Activated CD8-positive, alpha-beta T cell treated with anti-CD3 and anti-CD28 coated beads for 36 hours (primary cell): ENCODE measurements around the gene TTC28. TPM values are rescaled to one million over a fixed set of nuclear protein-coding genes. Genes with fewer than 3 reads are reported as not detected.

Experiments
- ATAC-seq: fragments of 200-7000 bp; cut with Tn5 transposase; one replicate; pipeline ENCODE4 v1.10.0; 2021; ENCODE audit warnings: mild to moderate bottlenecking, moderate library complexity
- CTCF ChIA-PET: fragments of 350-600 bp; sonication (Branson Sonifier 250); formaldehyde crosslinking; loops from one replicate; lab custom pipeline; 2021; ENCODE audit warnings: antibody characterized with exemption; lab: Charles Lee
- POLR2A ChIA-PET: fragments of 350-600 bp; sonication (Branson Sonifier 250); formaldehyde crosslinking; loops from one replicate; lab custom pipeline; 2021; ENCODE audit warnings: antibody characterized with exemption; lab: Charles Lee
- DNase-seq: peaks from one replicate; pipeline ENCODE4 v3.0.0-alpha.2; 2020
- H3K27ac Mint-ChIP-seq: one replicate; pipeline ENCODE4 v1.8.0; 2021; ENCODE audit warnings: mild to moderate bottlenecking, mixed read lengths
- H3K27me3 Mint-ChIP-seq: one replicate; pipeline ENCODE4 v1.8.0; 2021; ENCODE audit warnings: mixed read lengths
- H3K36me3 Mint-ChIP-seq: one replicate; pipeline ENCODE4 v1.8.0; 2021; ENCODE audit warnings: low read depth, mixed read lengths
- H3K4me1 Mint-ChIP-seq: one replicate; pipeline ENCODE4 v1.8.0; 2021; ENCODE audit warnings: low read depth, mixed read lengths
- H3K4me3 Mint-ChIP-seq: one replicate; pipeline ENCODE4 v1.8.0; 2021; ENCODE audit warnings: mild to moderate bottlenecking, moderate library complexity, mixed read lengths
- H3K9me3 Mint-ChIP-seq: one replicate; pipeline ENCODE4 v1.8.0; 2021; ENCODE audit warnings: mixed read lengths
- intact Hi-C: fragments of 100-400 bp; cut with micrococcal nuclease; formaldehyde crosslinking; loops from one replicate; pipeline ENCODE4 v1.10.0; 2022
- microRNA-seq: library from miRNA; unstranded; fragments of <30 nt; microRNA quantifications from one replicate; pipeline ENCODE4 v1.2.0, GENCODE V29; 2022; ENCODE audit warnings: borderline microRNAs expressed, borderline replicate concordance
- total RNA-seq, 2 experiments: library from RNA; stranded (reverse); gene quantifications; one replicate each; pipeline ENCODE4 v1.2.3, GENCODE V29; 2021
- TF ChIP-seq, protein P1 (sequence below): fragments of 200-600 bp; IDR thresholded peaks from one replicate; pipeline ENCODE4 v1.8.0; 2022; ENCODE audit warnings: antibody characterized with exemption, mild to moderate bottlenecking

Gene TTC28
- total RNA-seq, 2 experiments from 2014 or later: 0.58 to 1.9 TPM

DNA sequence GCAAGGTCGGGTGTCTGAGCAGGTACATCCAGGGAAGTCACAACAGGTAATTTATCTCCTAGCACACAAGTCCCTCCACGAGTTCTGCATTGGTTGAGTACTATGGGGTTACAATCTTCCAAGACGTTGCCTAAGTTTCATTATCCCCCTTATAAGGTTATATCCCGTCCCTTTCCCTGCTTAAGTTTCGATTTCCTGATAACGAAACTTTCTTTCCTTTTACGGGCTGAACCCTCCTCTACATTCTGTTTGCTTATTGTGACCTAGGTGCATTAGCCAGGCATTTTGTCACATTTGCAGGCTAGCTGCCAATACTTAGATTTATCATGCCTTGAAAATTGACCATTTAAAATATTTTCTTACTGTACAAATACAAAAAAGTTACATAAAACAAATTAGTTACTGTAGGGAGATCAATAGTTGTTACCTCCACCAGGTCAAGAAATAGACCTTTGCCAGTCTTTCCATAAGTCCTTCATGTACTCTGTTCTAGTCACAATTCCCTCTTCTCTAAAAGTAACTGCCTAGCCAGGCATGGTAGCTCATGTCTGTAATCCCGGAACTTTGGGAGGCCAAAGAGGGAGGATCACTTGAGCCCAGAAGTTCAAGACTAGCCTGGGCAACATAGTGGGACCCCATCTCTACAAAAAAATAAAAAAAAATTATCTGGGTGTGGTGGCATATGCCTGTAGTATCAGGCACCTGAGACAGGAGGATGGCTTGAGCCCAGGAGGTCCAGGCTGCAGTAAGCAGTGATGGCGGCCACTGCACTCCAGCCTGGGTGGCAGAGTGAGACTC lies 746.3 kb downstream of the TTC28 start:
- CTCF ChIA-PET: no interaction called here
- H3K4me3 Mint-ChIP-seq: no peak overlapping the region
- no peaks in the 10 kb centered on the region for H3K27me3 Mint-ChIP-seq
- intact Hi-C loops: no loop called here
- POLR2A ChIA-PET: no interaction called here
- no peaks in the 10 kb centered on the region for H3K4me1 Mint-ChIP-seq
- TF ChIP-seq, protein P1, sequence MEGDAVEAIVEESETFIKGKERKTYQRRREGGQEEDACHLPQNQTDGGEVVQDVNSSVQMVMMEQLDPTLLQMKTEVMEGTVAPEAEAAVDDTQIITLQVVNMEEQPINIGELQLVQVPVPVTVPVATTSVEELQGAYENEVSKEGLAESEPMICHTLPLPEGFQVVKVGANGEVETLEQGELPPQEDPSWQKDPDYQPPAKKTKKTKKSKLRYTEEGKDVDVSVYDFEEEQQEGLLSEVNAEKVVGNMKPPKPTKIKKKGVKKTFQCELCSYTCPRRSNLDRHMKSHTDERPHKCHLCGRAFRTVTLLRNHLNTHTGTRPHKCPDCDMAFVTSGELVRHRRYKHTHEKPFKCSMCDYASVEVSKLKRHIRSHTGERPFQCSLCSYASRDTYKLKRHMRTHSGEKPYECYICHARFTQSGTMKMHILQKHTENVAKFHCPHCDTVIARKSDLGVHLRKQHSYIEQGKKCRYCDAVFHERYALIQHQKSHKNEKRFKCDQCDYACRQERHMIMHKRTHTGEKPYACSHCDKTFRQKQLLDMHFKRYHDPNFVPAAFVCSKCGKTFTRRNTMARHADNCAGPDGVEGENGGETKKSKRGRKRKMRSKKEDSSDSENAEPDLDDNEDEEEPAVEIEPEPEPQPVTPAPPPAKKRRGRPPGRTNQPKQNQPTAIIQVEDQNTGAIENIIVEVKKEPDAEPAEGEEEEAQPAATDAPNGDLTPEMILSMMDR: no peak
- H3K9me3 Mint-ChIP-seq: no peaks in the 10 kb centered on the region
- DNase-seq (no peak), ATAC-seq (no peak)
- H3K27ac Mint-ChIP-seq: no peak overlapping the region
- no peaks in the 10 kb centered on the region for H3K36me3 Mint-ChIP-seq

DNA sequence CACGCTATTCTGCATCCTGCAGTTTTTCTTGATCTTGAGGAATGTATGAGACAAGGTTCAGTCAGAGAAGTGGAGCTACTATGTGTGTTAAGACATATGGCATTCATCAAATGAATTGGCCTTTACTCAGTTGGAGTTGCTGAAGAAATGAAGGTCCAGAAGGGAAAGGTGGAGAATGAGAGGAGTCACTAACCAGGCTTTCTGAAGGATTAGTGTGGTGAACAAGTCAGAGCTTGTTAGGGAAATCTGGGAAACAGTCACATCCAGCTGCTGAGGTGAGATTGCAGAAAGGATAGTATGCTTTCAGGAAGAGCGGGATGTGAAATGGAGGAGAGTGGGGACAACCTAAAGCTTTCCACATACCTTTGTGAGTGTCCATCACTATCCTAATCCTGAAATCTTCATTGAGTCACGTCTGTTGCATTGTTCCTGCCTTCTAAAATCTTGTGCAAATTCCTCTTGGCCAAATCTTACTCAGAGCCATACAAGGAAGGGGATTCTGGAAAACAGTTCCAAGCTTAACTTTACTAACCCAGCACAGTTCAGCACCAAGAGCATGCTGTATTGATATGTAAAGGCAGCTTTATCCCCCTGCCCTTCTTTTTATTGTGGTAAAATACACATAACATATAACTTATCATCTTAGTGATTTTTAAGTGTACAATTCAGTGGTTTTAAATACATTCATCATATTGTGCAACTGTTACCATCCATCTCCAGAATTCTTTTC lies 749.1 kb downstream of the TTC28 start:
- no peak overlapping the region for H3K27ac Mint-ChIP-seq
- ATAC-seq (no peak), DNase-seq (no peak)
- H3K4me3 Mint-ChIP-seq: no peak overlapping the region
- intact Hi-C loops: no loop called here
- ChIA-PET CTCF (interaction anchor here (1.3 to 1.7 kb wide), 2 partner anchors 43 to 49 kb away, joined by 4 read pairs; no protein-coding TSS in a partner anchor), POLR2A (interaction anchor here (1.8 kb wide), 1 partner anchor 12 kb away, joined by 5 read pairs; the partner anchor contains the start of gene PITPNB)
- no peaks in the 10 kb centered on the region for H3K27me3 Mint-ChIP-seq
- H3K9me3 Mint-ChIP-seq: peaks cover 2% of the 10 kb centered on the region
- TF ChIP-seq, protein P1: no peak
- H3K4me1 Mint-ChIP-seq: peaks cover 8% of the 10 kb centered on the region
- H3K36me3 Mint-ChIP-seq: peaks cover 2% of the 10 kb centered on the region

Small RNA genes lying within 50 kb of the gene (microRNA-seq; reads per million reads assigned to microRNA genes)
- not detected for gene MIR5739

Other genes starting within 250 kb of the TTC28 start
- 10 to 100 TPM; 15.4 to 17.3 TPM for gene CHEK2, start 62.0 kb upstream of the TTC28 start, total RNA-seq
- 10 to 100 TPM; 16.5 to 17.5 TPM for gene HSCB, start 62.2 kb upstream of the TTC28 start, total RNA-seq
- 10 to 100 TPM; 25.5 to 26.2 TPM for gene CCDC117, start 92.9 kb upstream of the TTC28 start, total RNA-seq
- gene XBP1, start 120.7 kb upstream of the TTC28 start, total RNA-seq: 100 to 1,000 TPM; 102 to 103 TPM
- 1 to 10 TPM; 2.0 to 2.5 TPM for gene ZNRF3, start 203.7 kb upstream of the TTC28 start, total RNA-seq